GM23338 (cell line): ENCODE measurements around the gene SLC25A6.

Experiments used
- CTCF ChIP-seq, 2 experiments: fragments of 200-600 bp in 1 of 2; sonication (generic) in 1 of 2; conservative IDR thresholded peaks; 2 replicates each; pipeline versions ENCODE4 v1.5.1 to v1.6.1; 2016 to 2017; ENCODE audit warnings: antibody characterized with exemption in 2 of 2, low read depth in 2 of 2, mild to moderate bottlenecking in 2 of 2, moderate library complexity in 1 of 2
- EZH2phosphoT487 ChIP-seq: fragments of 200-600 bp; sonication (generic); IDR thresholded peaks from one replicate; pipeline ENCODE4 v1.8.1; 2018; ENCODE audit warnings: antibody characterized with exemption; ENCODE audit not compliant: unreplicated experiment

GRCh38 chrX:1416327-1416784, 24.4 kb upstream of the SLC25A6 start:
- TF ChIP-seq EZH2phosphoT487: no peak
- no peak for TF ChIP-seq CTCF (conservative IDR thresholded peaks at IDR 0.05; ENCODE audit: low read depth in 2 of 2)
